AG09319 (cell line): Measurements from ENCODE around the gene SLC26A6.

Source experiments
- DNase-seq: peaks from one replicate; pipeline ENCODE4 v3.0.0-alpha.2; 2010; ENCODE audit warnings: low read depth; ENCODE audit errors: extremely low read depth
- CTCF ChIP-seq: IDR thresholded peaks from 2 replicates; pipeline ENCODE4 v1.5.1; 2011; ENCODE audit warnings: low read depth, mild to moderate bottlenecking, inconsistent platforms, low read length, moderate library complexity

The SLC26A6 gene

GRCh38 chr3:48594417-48595049 is 40.7 kb downstream of the SLC26A6 start:
- no peak for TF ChIP-seq CTCF
- DNase-seq: no peak

- DNase-seq: no peak
- TF ChIP-seq CTCF: no peak
Observed at GRCh38 chr3:48593337-48593736, 41.9 kb downstream of the SLC26A6 start.

GRCh38 chr3:48592519-48593087 is 42.7 kb downstream of the SLC26A6 start:
- no peak for TF ChIP-seq CTCF
- DNase-seq: no peak

- no peak for DNase-seq
- TF ChIP-seq CTCF: no peak
Observed at GRCh38 chr3:48591886-48592518, 43.3 kb downstream of the SLC26A6 start.

GRCh38 chr3:48591436-48591835 is 43.8 kb downstream of the SLC26A6 start:
- no peak for DNase-seq
- no peak for TF ChIP-seq CTCF

GRCh38 chr3:48588230-48588629 is 47.0 kb downstream of the SLC26A6 start:
- no peak for DNase-seq
- no peak for TF ChIP-seq CTCF

GRCh38 chr3:48587686-48588085 is 47.6 kb downstream of the SLC26A6 start:
- TF ChIP-seq CTCF: no peak
- no peak for DNase-seq
